HCT116 (cell line): ENCODE data around the gene CHAC1. TPM values are rescaled to one million over a fixed set of nuclear protein-coding genes. Genes with fewer than 3 reads are reported as not detected.

Experiments used
- ATAC-seq: fragments of 200-7000 bp; cut with Tn5 transposase; 2 replicates; pipeline ENCODE4 v1.9.1; 2020; ENCODE audit warnings: mild to moderate bottlenecking, moderate library complexity
- BruUV-seq: library from RNA; stranded (reverse); fragments of 400-500 nt; replicated peaks from 2 replicates; lab custom pipeline; 2021; lab: Mats Ljungman, UMichigan
- CTCF ChIA-PET: fragments of 300-600 bp; sonication (Branson Sonifier 250); formaldehyde crosslinking; loops from one replicate; lab custom pipeline; 2021; ENCODE audit warnings: antibody characterized with exemption; lab: Charles Lee
- POLR2A ChIA-PET: fragments of 300-600, 350-600 bp; sonication (Branson Sonifier 250); formaldehyde crosslinking; loops from one replicate; lab custom pipeline; 2021; ENCODE audit warnings: antibody characterized with exemption; lab: Charles Lee
- RAD21 ChIA-PET, 2 experiments: fragments of 300-600 bp; sonication (Branson Sonifier 250); formaldehyde crosslinking; loops; one replicate each; lab custom pipeline; 2023; ENCODE audit warnings: low total read pairs in 2 of 2; ENCODE audit not compliant: uncharacterized antibody in 2 of 2, unreplicated experiment in 2 of 2, low non-redundant PET in 1 of 2; lab: Charles Lee
- DNase-seq: peaks from one replicate; pipeline ENCODE4 v3.0.0-alpha.2; 2010; ENCODE audit warnings: low read depth, low spot score
- H2AFZ ChIP-seq: fragments of 200-600 bp; shearing (Covaris generic), sonication (generic); 2 replicates; pipeline ENCODE4 v1.6.1; 2017; ENCODE audit warnings: low read depth, mixed run types, mixed read lengths, antibody characterized with exemption, low read length; ENCODE audit not compliant: poor library complexity, severe bottlenecking
- H3K27ac ChIP-seq: 2 replicates; pipeline ENCODE4 v1.5.1; 2012; ENCODE audit warnings: low read depth, low read length
- H3K27me3 ChIP-seq: fragments of 200-600 bp; sonication (generic); 2 replicates; pipeline ENCODE4 v1.6.1; 2016; ENCODE audit warnings: mixed run types, low read length, mixed read lengths; ENCODE audit not compliant: insufficient read depth
- H3K36me3 ChIP-seq, 2 experiments: fragments of 200-500 bp in 1 of 2; fragments of 200-600 bp in 1 of 2; sonication (Bioruptor generic) in 1 of 2; sonication (generic) in 1 of 2; 2 replicates each; pipeline versions ENCODE4 v1.5.1 to v1.6.1; 2014 to 2016; ENCODE audit warnings: low read length in 2 of 2, inconsistent platforms in 1 of 2, mixed read lengths in 1 of 2, mixed run types in 1 of 2; ENCODE audit not compliant: insufficient read depth in 2 of 2, control insufficient read depth in 1 of 2
- H3K4me1 ChIP-seq, 2 experiments: fragments of 200-600 bp in 1 of 2; sonication (generic) in 1 of 2; 2 replicates each; pipeline versions ENCODE4 v1.5.1 to v1.6.1; 2012 to 2017; ENCODE audit warnings: low read length in 2 of 2, inconsistent platforms in 1 of 2, mild to moderate bottlenecking in 1 of 2, mixed read lengths in 1 of 2, mixed run types in 1 of 2, moderate library complexity in 1 of 2; ENCODE audit not compliant: insufficient read depth in 2 of 2, control insufficient read depth in 1 of 2
- H3K4me2 ChIP-seq: fragments of 200-600 bp; sonication (generic); 2 replicates; pipeline ENCODE4 v1.6.1; 2017; ENCODE audit warnings: mixed run types, low read length, mixed read lengths
- H3K4me3 ChIP-seq, 2 experiments: fragments of 200-600 bp in 1 of 2; sonication (generic) in 1 of 2; replicated peaks in 1 of 2; 2 replicates each; pipeline ENCODE4 v1.5.1; 2011 to 2016; ENCODE audit warnings: low read length in 2 of 2, control low read depth in 1 of 2, low read depth in 1 of 2, mild to moderate bottlenecking in 1 of 2, mixed read lengths in 1 of 2, mixed run types in 1 of 2
- H3K79me2 ChIP-seq: fragments of 200-600 bp; sonication (generic); 2 replicates; pipeline ENCODE4 v1.6.1; 2017; ENCODE audit warnings: mild to moderate bottlenecking, mixed run types, low read length, moderate library complexity, mixed read lengths; ENCODE audit not compliant: insufficient read depth
- H3K9ac ChIP-seq: fragments of 200-600 bp; sonication (generic); 2 replicates; pipeline ENCODE4 v1.6.1; 2016; ENCODE audit warnings: low read length, mixed read lengths
- H3K9me2 ChIP-seq: fragments of 200-600 bp; sonication (generic), shearing (Covaris generic); 2 replicates; pipeline ENCODE4 v1.6.1; 2017; ENCODE audit warnings: mixed run types, mild to moderate bottlenecking, moderate library complexity; ENCODE audit not compliant: insufficient read depth
- H3K9me3 ChIP-seq, 2 experiments: fragments of 200-500 bp in 1 of 2; fragments of 200-600 bp in 1 of 2; sonication (Bioruptor generic) in 1 of 2; sonication (generic) in 1 of 2; 2 replicates each; pipeline ENCODE4 v1.6.1; 2014 to 2017; ENCODE audit warnings: low read length in 2 of 2, mixed read lengths in 2 of 2, inconsistent platforms in 1 of 2, low read depth in 1 of 2, mild to moderate bottlenecking in 1 of 2, mixed run types in 1 of 2, moderate library complexity in 1 of 2; ENCODE audit not compliant: control insufficient read depth in 1 of 2, insufficient read depth in 1 of 2
- H4K20me1 ChIP-seq: fragments of 200-600 bp; sonication (generic), shearing (Covaris generic); 2 replicates; pipeline ENCODE4 v1.6.1; 2017; ENCODE audit warnings: mixed run types, mild to moderate bottlenecking, moderate library complexity; ENCODE audit not compliant: insufficient read depth
- EGR1 ChIP-seq: IDR thresholded peaks from 2 replicates; pipeline ENCODE4 v1.6.1; 2012; ENCODE audit warnings: low read depth
- ELF1 ChIP-seq: IDR thresholded peaks from 2 replicates; pipeline ENCODE4 v1.6.1; 2012; ENCODE audit warnings: low read depth, borderline replicate concordance
- EZH2 ChIP-seq: fragments of 200-600 bp; sonication (generic); IDR thresholded peaks from 2 replicates; pipeline ENCODE4 v1.6.1; 2017; ENCODE audit warnings: antibody characterized with exemption, mixed run types
- EZH2phosphoT487 ChIP-seq: fragments of 200-600 bp; IDR thresholded peaks from 2 replicates; pipeline ENCODE4 v1.6.1; 2018; ENCODE audit warnings: antibody characterized with exemption, borderline replicate concordance
- FOSL1 ChIP-seq: IDR thresholded peaks from 2 replicates; pipeline ENCODE4 v1.6.1; 2012; ENCODE audit warnings: low read depth
- JUND ChIP-seq: IDR thresholded peaks from 2 replicates; pipeline ENCODE4 v1.6.1; 2012
- POLR2AphosphoS5 ChIP-seq: IDR thresholded peaks from 2 replicates; pipeline ENCODE4 v1.6.1; 2011; ENCODE audit warnings: mild to moderate bottlenecking, low read depth, low read length, moderate library complexity
- RAD21 ChIP-seq: IDR thresholded peaks from 2 replicates; pipeline ENCODE4 v1.6.1; 2012; ENCODE audit warnings: low read depth, mild to moderate bottlenecking
- REST ChIP-seq: IDR thresholded peaks from 2 replicates; pipeline ENCODE4 v1.6.1; 2012; ENCODE audit warnings: low read depth
- SP1 ChIP-seq: IDR thresholded peaks from 2 replicates; pipeline ENCODE4 v1.6.1; 2012; ENCODE audit warnings: low read depth
- SRF ChIP-seq: IDR thresholded peaks from 2 replicates; pipeline ENCODE4 v1.6.1; 2012; ENCODE audit warnings: low read depth
- YY1 ChIP-seq: IDR thresholded peaks from 2 replicates; pipeline ENCODE4 v1.6.1; 2011; ENCODE audit warnings: low read length, low read depth, moderate library complexity, mild to moderate bottlenecking; ENCODE audit not compliant: insufficient replicate concordance; ENCODE audit errors: extremely low read depth
- ZFX ChIP-seq: fragments of 450-650 bp; IDR thresholded peaks from 2 replicates; pipeline ENCODE4 v1.6.1; 2017
- intact Hi-C: fragments of 100-400 bp; cut with micrococcal nuclease; formaldehyde crosslinking; loops from 2 replicates; pipeline ENCODE4 v1.10.0; 2022
- total RNA-seq: library from RNA; stranded (reverse); gene quantifications from one replicate; pipeline ENCODE4 v1.2.1, GENCODE V29; 2021; ENCODE audit not compliant: unreplicated experiment
- TF ChIP-seq, protein P1 (sequence below): IDR thresholded peaks from 2 replicates; pipeline ENCODE4 v1.6.1; 2011; ENCODE audit warnings: mild to moderate bottlenecking, low read length, moderate library complexity; ENCODE audit not compliant: insufficient replicate concordance; ENCODE audit errors: extremely low read depth

Gene CHAC1
- total RNA-seq, 1 experiment from 2014 or later, result 58.9 TPM

DNA sequence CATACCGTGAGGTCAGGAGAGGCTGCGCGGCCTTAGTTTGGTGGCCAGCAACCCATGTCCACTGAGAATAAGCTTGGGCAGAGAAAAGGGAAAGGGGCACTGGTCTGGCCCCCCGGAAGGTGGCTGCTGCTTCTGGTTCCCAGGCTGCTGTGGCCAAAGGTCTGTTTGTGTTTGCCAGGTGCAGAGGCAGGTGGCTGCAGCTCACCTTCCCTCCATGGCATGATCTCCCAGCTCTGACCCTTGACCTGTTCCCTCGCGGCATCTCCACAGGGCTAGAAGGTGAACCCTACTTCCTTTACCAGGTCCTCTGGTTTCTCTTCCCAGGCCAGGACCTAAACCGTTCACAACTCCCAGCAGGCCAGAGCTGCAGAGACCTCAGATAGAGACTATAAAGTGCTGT lies 45.2 kb upstream of the CHAC1 start:
- TF ChIP-seq EGR1 (no peak), SRF (no peak), EZH2 (no peak), ELF1 (no peak), EZH2phosphoT487 (no peak), FOSL1 (no peak), REST (no peak), YY1 (no peak), JUND (no peak), ZFX (no peak), RAD21 (no peak), POLR2AphosphoS5 (no peak), SP1 (no peak)
- TF ChIP-seq, protein P1, sequence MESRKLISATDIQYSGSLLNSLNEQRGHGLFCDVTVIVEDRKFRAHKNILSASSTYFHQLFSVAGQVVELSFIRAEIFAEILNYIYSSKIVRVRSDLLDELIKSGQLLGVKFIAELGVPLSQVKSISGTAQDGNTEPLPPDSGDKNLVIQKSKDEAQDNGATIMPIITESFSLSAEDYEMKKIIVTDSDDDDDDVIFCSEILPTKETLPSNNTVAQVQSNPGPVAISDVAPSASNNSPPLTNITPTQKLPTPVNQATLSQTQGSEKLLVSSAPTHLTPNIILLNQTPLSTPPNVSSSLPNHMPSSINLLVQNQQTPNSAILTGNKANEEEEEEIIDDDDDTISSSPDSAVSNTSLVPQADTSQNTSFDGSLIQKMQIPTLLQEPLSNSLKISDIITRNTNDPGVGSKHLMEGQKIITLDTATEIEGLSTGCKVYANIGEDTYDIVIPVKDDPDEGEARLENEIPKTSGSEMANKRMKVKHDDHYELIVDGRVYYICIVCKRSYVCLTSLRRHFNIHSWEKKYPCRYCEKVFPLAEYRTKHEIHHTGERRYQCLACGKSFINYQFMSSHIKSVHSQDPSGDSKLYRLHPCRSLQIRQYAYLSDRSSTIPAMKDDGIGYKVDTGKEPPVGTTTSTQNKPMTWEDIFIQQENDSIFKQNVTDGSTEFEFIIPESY, result no peak
- TF ChIP-seq, all 23 proteins: peak for 0
- RAD21 ChIA-PET, result no interaction called here
- no TSS peak for BruUV-seq
- no peaks in the 10 kb centered on the region for H3K79me2 ChIP-seq
- POLR2A ChIA-PET, result interaction anchor here (1.3 to 3.4 kb wide), 2 partner anchors 21 to 45 kb away, joined by 3 to 35 read pairs; partner anchors contain the start of genes CHAC1 and DLL4
- H3K4me3 ChIP-seq, result no peak overlapping the region
- peaks cover 32 to 40% of the 10 kb centered on the region in 2 experiments for H3K4me1 ChIP-seq
- H3K27ac ChIP-seq, result peak overlapping the region; percentile 94; the same call in 1 of the 2 replicates
- intact Hi-C loops, result no loop called here
- no peak overlapping the region for H3K9ac ChIP-seq
- H4K20me1 ChIP-seq, result no peaks in the 10 kb centered on the region
- ATAC-seq (no peak), DNase-seq (no peak)
- no peak overlapping the region for H2AFZ ChIP-seq
- H3K9me3 ChIP-seq, result no peaks in the 10 kb centered on the region
- no peaks in the 10 kb centered on the region for H3K27me3 ChIP-seq
- peak overlapping the region; percentile 99; the same call in 1 of the 2 replicates for H3K4me2 ChIP-seq
- CTCF ChIA-PET, result interaction anchor here (0.6 to 6.8 kb wide), 2 partner anchors 22 to 572 kb away, joined by 3 to 69 read pairs; partner anchors contain the start of gene DLL4
- no peaks in the 10 kb centered on the region for H3K9me2 ChIP-seq
- peaks cover 0 to under 1% of the 10 kb centered on the region in 2 experiments; a peak in 1 of 4 replicates for H3K36me3 ChIP-seq
